B cell (primary cell): ENCODE results near the gene PTX3. TPM values are rescaled to one million over a fixed set of nuclear protein-coding genes. Genes with fewer than 3 reads are reported as not detected.

Experiments used
- ATAC-seq: fragments of 200-7000 bp; cut with Tn5 transposase; one replicate; pipeline ENCODE4 v1.10.0; 2021; ENCODE audit warnings: low read depth, mild to moderate bottlenecking, moderate number of reproducible peaks, moderate library complexity
- CTCF ChIA-PET: fragments of 350-600 bp; sonication (Branson Sonifier 250); formaldehyde crosslinking; loops from one replicate; lab custom pipeline; 2021; ENCODE audit warnings: antibody characterized with exemption, inconsistent platforms; lab: Charles Lee
- POLR2A ChIA-PET: fragments of 350-600 bp; sonication (Branson Sonifier 250); formaldehyde crosslinking; loops from one replicate; lab custom pipeline; 2021; ENCODE audit warnings: antibody characterized with exemption; lab: Charles Lee
- DNase-seq: peaks from one replicate; pipeline ENCODE4 v3.0.0; 2013
- H2AFZ ChIP-seq: 2 replicates; pipeline ENCODE4 v1.6.1; 2012; ENCODE audit warnings: mild to moderate bottlenecking, low read depth, low read length; ENCODE audit not compliant: insufficient read depth, poor library complexity, severe bottlenecking
- H3K27ac ChIP-seq, 2 donors: 1 replicate in 1 of 2; 2 replicates in 1 of 2; pipeline ENCODE4 v1.5.1; 2012 to 2013; ENCODE audit warnings: low read length in 2 of 2, mild to moderate bottlenecking in 2 of 2, moderate library complexity in 1 of 2
- H3K27me3 ChIP-seq, 4 experiments: fragments of 200-600 bp in 1 of 4; sonication (generic) in 1 of 4; replicated peaks in 1 of 4; 1 replicate in 2 of 4; 2 replicates in 2 of 4; pipeline versions ENCODE4 v1.6.1 to v1.7.0; 2013 to 2016; ENCODE audit warnings: low read length in 3 of 4, mild to moderate bottlenecking in 2 of 4, mixed read lengths in 1 of 4, moderate library complexity in 1 of 4; ENCODE audit not compliant: insufficient read depth in 4 of 4, control insufficient read depth in 3 of 4; ENCODE audit errors: control extremely low read depth in 1 of 4
- H3K36me3 ChIP-seq, 2 experiments: replicated peaks in 1 of 2; 1 replicate in 1 of 2; 2 replicates in 1 of 2; pipeline versions ENCODE4 v1.6.1 to v1.7.1; 2013; ENCODE audit warnings: low read length in 1 of 2; ENCODE audit not compliant: insufficient read depth in 2 of 2, control insufficient read depth in 1 of 2; ENCODE audit errors: control extremely low read depth in 1 of 2, extremely low read depth in 1 of 2
- H3K4me1 ChIP-seq, 2 donors: fragments of 200-600 bp in 1 of 2; sonication (generic) in 1 of 2; 1 replicate in 1 of 2; 2 replicates in 1 of 2; pipeline versions ENCODE4 v1.5.1 to v1.6.1; 2013 to 2017; ENCODE audit warnings: low read length in 2 of 2; ENCODE audit not compliant: control insufficient read depth in 2 of 2, insufficient read depth in 2 of 2
- H3K4me2 ChIP-seq: replicated peaks from 2 replicates; pipeline ENCODE3; 2012; ENCODE audit warnings: mild to moderate bottlenecking, low read depth, low read length; ENCODE audit not compliant: poor library complexity, severe bottlenecking
- H3K4me3 ChIP-seq, 5 experiments: fragments of 200-600 bp in 1 of 5; sonication (generic) in 1 of 5; 1 replicate in 3 of 5; 2 replicates in 2 of 5; pipeline versions ENCODE4 v1.5.1 to v1.7.0; 2011 to 2016; ENCODE audit warnings: low read length in 4 of 5, mild to moderate bottlenecking in 4 of 5, low read depth in 2 of 5, control low read depth in 1 of 5, moderate library complexity in 1 of 5; ENCODE audit not compliant: insufficient read depth in 1 of 5; ENCODE audit errors: control extremely low read depth in 1 of 5, extremely low read depth in 1 of 5
- H3K79me2 ChIP-seq: fragments of 200-600 bp; sonication (generic); one replicate; pipeline ENCODE4 v1.6.0; 2016; ENCODE audit warnings: low read length; ENCODE audit not compliant: control insufficient read depth, insufficient read depth
- H3K9ac ChIP-seq: fragments of 200-600 bp; sonication (generic); 2 replicates; pipeline ENCODE4 v1.6.1; 2017; ENCODE audit warnings: mild to moderate bottlenecking, low read length, moderate library complexity
- H3K9me3 ChIP-seq, 3 donors: one replicate each; pipeline versions ENCODE4 v1.6.1 to v1.7.1; 2013; ENCODE audit warnings: low read length in 2 of 3; ENCODE audit not compliant: control insufficient read depth in 2 of 3, insufficient read depth in 1 of 3; ENCODE audit errors: control extremely low read depth in 1 of 3
- H4K20me1 ChIP-seq: 2 replicates; pipeline ENCODE4 v1.6.0; 2012; ENCODE audit warnings: mild to moderate bottlenecking, low read length; ENCODE audit not compliant: insufficient read depth, control insufficient read depth, poor library complexity, severe bottlenecking
- H3K27ac Mint-ChIP-seq: one replicate; pipeline ENCODE4 v1.8.0; 2021; ENCODE audit warnings: mixed read lengths
- H3K27me3 Mint-ChIP-seq: one replicate; pipeline ENCODE4 v1.8.0; 2021; ENCODE audit warnings: mixed read lengths
- H3K4me1 Mint-ChIP-seq: one replicate; pipeline ENCODE4 v1.8.0; 2021; ENCODE audit warnings: mixed read lengths
- H3K4me3 Mint-ChIP-seq: one replicate; pipeline ENCODE4 v1.8.0; 2021; ENCODE audit warnings: mixed read lengths
- H3K9me3 Mint-ChIP-seq: one replicate; pipeline ENCODE4 v1.8.0; 2022; ENCODE audit warnings: mixed read lengths; ENCODE audit not compliant: insufficient read depth
- EZH2 ChIP-seq: IDR thresholded peaks from 2 replicates; pipeline ENCODE4 v1.6.1; 2012; ENCODE audit warnings: borderline replicate concordance, low read depth, mild to moderate bottlenecking, moderate library complexity, low read length; ENCODE audit not compliant: insufficient read depth, poor library complexity, severe bottlenecking
- WGBS: methylation state at CpG from one replicate; pipeline ENCODE4 v1.1.5; 2013; ENCODE audit warnings: missing lambda C conversion rate; ENCODE audit not compliant: insufficient coverage; 5-methylcytosine and 5-hydroxymethylcytosine counted together
- intact Hi-C: fragments of 100-400 bp; cut with micrococcal nuclease; formaldehyde crosslinking; loops from one replicate; pipeline ENCODE4 v1.10.0; 2022
- polyA plus RNA-seq: library from polyadenylated mRNA; depleted of rRNA; stranded (reverse); fragments of >200 nt; gene quantifications from 2 replicates; pipeline ENCODE4 v1.2.3, GENCODE V29; 2012
- total RNA-seq, 2 donors: library from RNA; stranded (reverse); fragments of 120-200 nt in 1 of 2; gene quantifications; 1 replicate in 1 of 2; 2 replicates in 1 of 2; pipeline versions ENCODE4 v1.2.3 to v1.2.4, GENCODE V29; 2013 to 2022
- TF ChIP-seq, protein P1 (sequence below): fragments of 200-600 bp; IDR thresholded peaks from one replicate; pipeline ENCODE4 v1.8.0; 2022; ENCODE audit warnings: antibody characterized with exemption, mild to moderate bottlenecking

The PTX3 gene
- total and polyA plus RNA-seq, 2 donors (not counting 1 experiment from before 2014, with no cell fraction given): 0.37 to 0.40 TPM

DNA sequence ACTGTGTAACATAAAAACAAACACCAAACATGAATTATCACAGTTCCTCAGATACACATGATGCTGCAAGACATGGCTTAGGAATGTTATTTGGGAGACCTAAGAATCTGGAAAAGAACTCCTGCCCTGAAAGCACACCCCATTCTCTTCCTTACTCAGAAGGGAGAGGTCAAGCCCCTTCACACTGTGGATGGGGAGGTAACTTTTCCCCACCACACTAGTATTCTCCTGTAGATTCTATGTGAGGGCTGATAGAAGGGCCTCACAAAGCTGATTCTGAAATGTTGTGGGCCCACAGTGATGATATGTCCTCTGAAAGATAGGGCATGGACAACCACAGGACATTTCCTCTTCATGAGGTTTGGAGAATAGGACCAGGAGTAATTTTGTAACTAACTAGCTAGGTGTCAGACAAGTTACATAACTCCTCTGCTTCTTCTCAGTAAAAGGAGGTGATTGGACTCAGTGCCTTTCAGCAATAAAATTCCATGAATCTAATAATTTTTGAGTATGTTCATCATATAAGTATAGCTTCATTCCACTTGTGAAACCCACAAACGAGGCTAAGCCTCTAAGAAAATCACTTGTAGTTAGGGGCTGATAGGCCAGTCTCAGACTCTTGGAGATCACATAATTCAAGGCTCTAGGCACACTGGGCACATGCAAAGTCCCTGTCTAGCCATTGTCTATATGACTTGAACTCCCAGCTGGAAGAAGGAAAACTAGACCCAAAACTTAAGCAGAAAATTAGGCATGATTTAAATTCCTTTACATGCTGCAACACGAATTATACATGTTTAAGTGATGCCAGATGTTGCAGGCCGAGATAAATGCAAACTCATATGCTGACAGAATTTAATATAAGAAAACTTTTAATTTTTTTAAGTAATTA lies 7.5 kb downstream of the PTX3 start:
- POLR2A ChIA-PET: no interaction called here
- H3K4me2 ChIP-seq: no peak overlapping the region
- H3K27me3 Mint-ChIP-seq: peaks cover 2% of the 10 kb centered on the region
- H3K4me3 ChIP-seq: no peak overlapping the region
- peaks cover 0 to 3% (median 0%) of the 10 kb centered on the region in 4 experiments for H3K27me3 ChIP-seq
- no peak overlapping the region for H2AFZ ChIP-seq
- no CpG with 5 or more reads among the region's 3 CpGs for WGBS
- no peak overlapping the region for H3K4me3 Mint-ChIP-seq
- CTCF ChIA-PET: no interaction called here
- no peaks in the 10 kb centered on the region for H4K20me1 ChIP-seq
- no peaks in the 10 kb centered on the region for H3K36me3 ChIP-seq
- H3K4me1 ChIP-seq: no peaks in the 10 kb centered on the region
- TF ChIP-seq EZH2: no peak
- TF ChIP-seq, protein P1, sequence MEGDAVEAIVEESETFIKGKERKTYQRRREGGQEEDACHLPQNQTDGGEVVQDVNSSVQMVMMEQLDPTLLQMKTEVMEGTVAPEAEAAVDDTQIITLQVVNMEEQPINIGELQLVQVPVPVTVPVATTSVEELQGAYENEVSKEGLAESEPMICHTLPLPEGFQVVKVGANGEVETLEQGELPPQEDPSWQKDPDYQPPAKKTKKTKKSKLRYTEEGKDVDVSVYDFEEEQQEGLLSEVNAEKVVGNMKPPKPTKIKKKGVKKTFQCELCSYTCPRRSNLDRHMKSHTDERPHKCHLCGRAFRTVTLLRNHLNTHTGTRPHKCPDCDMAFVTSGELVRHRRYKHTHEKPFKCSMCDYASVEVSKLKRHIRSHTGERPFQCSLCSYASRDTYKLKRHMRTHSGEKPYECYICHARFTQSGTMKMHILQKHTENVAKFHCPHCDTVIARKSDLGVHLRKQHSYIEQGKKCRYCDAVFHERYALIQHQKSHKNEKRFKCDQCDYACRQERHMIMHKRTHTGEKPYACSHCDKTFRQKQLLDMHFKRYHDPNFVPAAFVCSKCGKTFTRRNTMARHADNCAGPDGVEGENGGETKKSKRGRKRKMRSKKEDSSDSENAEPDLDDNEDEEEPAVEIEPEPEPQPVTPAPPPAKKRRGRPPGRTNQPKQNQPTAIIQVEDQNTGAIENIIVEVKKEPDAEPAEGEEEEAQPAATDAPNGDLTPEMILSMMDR: no peak
- H3K9me3 ChIP-seq: no peaks in the 10 kb centered on the region
- H3K27ac Mint-ChIP-seq: no peak overlapping the region
- ATAC-seq (no peak), DNase-seq (no peak)
- H3K4me1 Mint-ChIP-seq: no peaks in the 10 kb centered on the region
- no peaks in the 10 kb centered on the region for H3K79me2 ChIP-seq
- no peaks in the 10 kb centered on the region for H3K9me3 Mint-ChIP-seq
- no peak overlapping the region for H3K27ac ChIP-seq
- intact Hi-C loops: no loop called here
- no peak overlapping the region for H3K9ac ChIP-seq

DNA sequence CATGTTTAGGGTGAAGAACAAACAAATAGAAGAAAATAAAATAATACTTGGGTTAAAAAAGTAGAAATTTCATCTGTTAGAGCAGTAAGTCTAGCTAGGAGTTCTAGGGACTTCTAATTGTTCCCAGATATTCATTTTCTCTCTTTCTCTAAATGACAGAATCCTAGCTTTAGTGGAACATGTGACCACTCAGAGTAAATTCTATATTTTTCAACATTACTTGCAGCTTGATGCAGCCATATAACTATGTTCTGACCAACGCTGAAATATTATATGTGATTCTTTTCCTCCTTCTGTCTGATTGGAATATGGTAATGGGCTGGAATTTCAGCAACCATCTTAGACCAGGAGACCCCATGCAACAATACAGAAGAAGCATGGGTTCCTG lies 8.1 kb downstream of the PTX3 start:
- H3K27me3 ChIP-seq: no peaks in the 10 kb centered on the region
- Mint-ChIP-seq H3K27ac (no peak overlapping the region), H3K27me3 (no peaks in the 10 kb centered on the region), H3K4me3 (no peak overlapping the region), H3K4me1 (no peaks in the 10 kb centered on the region), H3K9me3 (no peaks in the 10 kb centered on the region)
- no peaks in the 10 kb centered on the region for H4K20me1 ChIP-seq
- H3K4me3 ChIP-seq: no peak overlapping the region
- DNase-seq (no peak), ATAC-seq (no peak)
- WGBS: no CpG with 5 or more reads among the region's 1 CpG
- TF ChIP-seq, protein P1: no peak
- no peak for TF ChIP-seq EZH2
- no peak overlapping the region for H3K9ac ChIP-seq
- no peak overlapping the region for H3K27ac ChIP-seq
- no peak overlapping the region for H3K4me2 ChIP-seq
- POLR2A ChIA-PET: no interaction called here
- no peaks in the 10 kb centered on the region for H3K36me3 ChIP-seq
- intact Hi-C loops: no loop called here
- no peak overlapping the region for H2AFZ ChIP-seq
- no peaks in the 10 kb centered on the region for H3K79me2 ChIP-seq
- CTCF ChIA-PET: no interaction called here
- no peaks in the 10 kb centered on the region for H3K9me3 ChIP-seq
- H3K4me1 ChIP-seq: no peaks in the 10 kb centered on the region
